ENCODE results near the gene HDDC3.

Gene HDDC3

GRCh38 chr15:90968434-90968833 lies 36.1 kb upstream of the HDDC3 start:
- TF ChIP-seq CTCF (IDR thresholded peaks at IDR 0.05; ENCODE audit: low read depth, low read length) = no peak
- H3K4me3 ChIP-seq (ENCODE audit: low read depth, low read length) = no peak overlapping the region

DNA sequence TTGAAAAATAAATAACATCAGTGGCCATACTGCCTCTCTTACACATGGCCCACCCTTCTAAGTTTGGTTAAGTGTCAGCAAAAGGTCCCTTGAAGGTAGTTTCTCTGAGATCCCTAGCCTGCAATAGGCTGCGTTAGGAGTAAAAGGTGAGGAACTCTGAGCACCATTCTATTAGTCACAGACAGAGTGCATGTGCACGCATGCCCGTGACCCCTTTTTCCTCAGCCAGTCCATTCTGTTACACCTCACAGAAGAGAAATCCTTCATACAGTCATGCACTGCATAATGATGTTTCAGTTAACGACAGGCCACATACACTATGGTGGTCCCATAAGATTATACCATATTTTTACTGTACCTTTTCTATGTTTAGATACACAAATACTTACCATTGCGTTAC lies 34.9 kb upstream of the HDDC3 start:
- no peak overlapping the region for H3K4me3 ChIP-seq (ENCODE audit: low read depth, low read length)
- TF ChIP-seq CTCF (IDR thresholded peaks at IDR 0.05; ENCODE audit: low read depth, low read length) = no peak

DNA sequence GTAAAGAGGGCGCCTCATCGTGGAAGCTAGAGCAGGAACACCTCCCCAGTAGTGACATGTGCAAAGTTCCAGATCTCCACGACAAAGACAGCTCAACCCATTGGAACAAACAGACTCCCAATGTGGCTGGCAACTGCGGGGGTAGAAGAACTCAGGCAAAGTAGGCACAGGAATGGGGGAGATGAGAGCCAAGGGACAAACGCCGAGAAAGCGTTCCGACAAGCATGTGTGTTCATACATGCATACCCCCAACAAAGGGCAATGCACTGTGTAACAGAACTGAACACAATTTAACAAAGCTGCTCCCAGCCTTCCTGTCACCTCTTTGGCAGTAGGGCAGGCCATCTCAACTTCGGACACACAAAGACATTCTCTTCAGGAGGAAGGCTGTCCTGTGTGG lies 33.9 kb upstream of the HDDC3 start:
- TF ChIP-seq CTCF (IDR thresholded peaks at IDR 0.05; ENCODE audit: low read depth, low read length) = no peak

DNA sequence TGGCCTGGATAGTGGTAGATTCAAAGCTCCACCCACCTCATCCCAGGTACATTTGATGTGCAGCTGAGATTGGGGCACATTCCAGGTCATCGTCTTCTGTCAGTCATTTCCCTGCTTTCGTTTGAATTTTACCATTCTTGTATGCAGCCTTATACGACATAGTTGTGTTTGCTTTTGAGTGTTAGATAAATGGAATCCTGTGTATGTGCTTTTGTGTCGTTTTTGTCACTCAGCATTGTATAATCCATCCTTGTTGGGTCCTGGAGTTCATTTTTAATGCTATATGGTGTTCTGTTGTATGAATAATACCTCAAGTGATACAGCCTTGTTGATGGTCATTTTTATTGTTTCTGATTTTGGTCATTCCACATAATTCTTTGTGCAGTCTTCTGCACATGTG lies 29.7 kb upstream of the HDDC3 start:
- TF ChIP-seq CTCF (IDR thresholded peaks at IDR 0.05; ENCODE audit: low read depth, low read length) = no peak
- H3K4me3 ChIP-seq (ENCODE audit: low read depth, low read length) = no peak overlapping the region

More for the DNA sequence above, 33.9 kb upstream of the HDDC3 start:
- no peak overlapping the region for H3K4me3 ChIP-seq (ENCODE audit: low read depth, low read length)

DNA sequence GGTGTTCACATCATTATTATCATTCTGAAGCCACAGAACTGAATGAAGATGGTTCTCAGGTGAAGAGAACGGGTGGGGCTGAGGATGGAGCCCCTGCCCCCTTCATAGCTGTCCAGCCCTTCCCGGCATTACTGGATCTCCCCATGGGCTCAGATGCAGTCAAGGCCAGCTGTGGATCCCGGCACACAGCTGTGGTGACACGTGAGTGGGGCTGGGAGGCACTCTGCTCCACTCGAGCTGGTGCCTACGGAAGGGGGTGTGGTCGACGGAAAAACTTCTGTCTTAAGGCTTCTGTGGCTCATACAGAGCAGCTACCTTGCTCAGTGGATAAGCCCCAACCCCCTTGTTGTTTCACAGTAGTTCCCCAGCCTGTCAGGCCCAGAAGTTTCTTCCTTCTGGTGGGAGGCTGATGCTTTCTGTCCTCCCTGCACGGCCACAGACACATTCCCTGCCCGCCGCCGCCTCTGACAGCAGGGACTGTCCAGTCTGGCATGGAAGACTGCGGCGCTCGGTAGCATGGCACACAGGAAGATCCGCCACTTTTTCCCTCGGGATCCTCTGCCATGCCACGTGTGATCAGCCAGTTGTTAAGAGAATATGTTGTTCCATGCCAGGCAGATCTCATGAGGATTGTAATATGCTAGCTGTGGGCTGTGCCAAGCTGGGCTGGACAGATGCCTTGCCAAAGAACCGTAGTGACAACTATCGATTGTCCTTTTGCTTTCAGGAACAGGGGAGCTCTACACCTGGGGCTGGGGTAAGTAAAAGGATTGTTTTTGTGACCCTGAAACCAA lies 28.1 kb upstream of the HDDC3 start:
- TF ChIP-seq CTCF (IDR thresholded peaks at IDR 0.05; ENCODE audit: low read depth, low read length) = no peak
- H3K4me3 ChIP-seq (ENCODE audit: low read depth, low read length) = no peak overlapping the region

DNA sequence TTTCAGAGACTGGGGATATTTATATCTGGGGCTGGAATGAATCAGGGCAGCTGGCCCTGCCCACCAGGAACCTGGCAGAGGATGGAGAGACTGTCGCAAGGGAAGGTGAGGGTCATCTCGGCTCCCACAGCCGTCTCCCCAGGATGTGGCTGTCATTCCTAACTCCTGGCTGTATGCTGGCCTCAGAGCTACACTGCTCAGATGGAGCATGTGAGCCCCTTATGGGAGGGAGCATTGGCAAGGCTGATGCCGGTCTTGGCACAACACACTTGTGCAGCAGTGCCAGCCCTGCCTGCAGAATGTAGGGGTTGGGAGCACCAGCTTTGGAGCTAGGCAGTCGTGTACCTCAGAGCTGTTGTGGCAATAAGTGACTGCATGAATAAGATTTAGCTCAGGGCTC lies 27.5 kb upstream of the HDDC3 start:
- TF ChIP-seq CTCF (IDR thresholded peaks at IDR 0.05; ENCODE audit: low read depth, low read length) = no peak
- H3K4me3 ChIP-seq (ENCODE audit: low read depth, low read length) = no peak overlapping the region

GRCh38 chr15:90959028-90959595 lies 26.8 kb upstream of the HDDC3 start:
- no peak for TF ChIP-seq CTCF (IDR thresholded peaks at IDR 0.05; ENCODE audit: low read depth, low read length)
- H3K4me3 ChIP-seq (ENCODE audit: low read depth, low read length) = no peak overlapping the region

All from WI38 (cell line).